ENCODE data around the gene GAS2.

The GAS2 gene

GRCh38 chr11:22733475-22734248, 67.3 kb downstream of the GAS2 start:
- Histone ChIP-seq H3K9ac (ENCODE audit: low read depth, low read length) (no peak overlapping the region), H3K4me3 (ENCODE audit: low read depth, low read length) (no peak overlapping the region), H3K4me1 (ENCODE audit: control insufficient read depth, insufficient read depth, low read length) (no peaks in the 10 kb centered on the region), H3K27me3 (ENCODE audit: control insufficient read depth, insufficient read depth, low read length) (no peaks in the 10 kb centered on the region), H3K36me3 (ENCODE audit: control insufficient read depth, insufficient read depth, low read length) (no peaks in the 10 kb centered on the region), H3K9me3 (ENCODE audit: control insufficient read depth, insufficient read depth, low read length) (no peaks in the 10 kb centered on the region)

- no peak overlapping the region for H3K4me3 ChIP-seq (ENCODE audit: low read depth, low read length)
- no peaks in the 10 kb centered on the region for H3K27me3 ChIP-seq (ENCODE audit: control insufficient read depth, insufficient read depth, low read length)
- no peaks in the 10 kb centered on the region for H3K9me3 ChIP-seq (ENCODE audit: control insufficient read depth, insufficient read depth, low read length)
- no peaks in the 10 kb centered on the region for H3K36me3 ChIP-seq (ENCODE audit: control insufficient read depth, insufficient read depth, low read length)
- H3K9ac ChIP-seq (ENCODE audit: low read depth, low read length): no peak overlapping the region
- no peaks in the 10 kb centered on the region for H3K4me1 ChIP-seq (ENCODE audit: control insufficient read depth, insufficient read depth, low read length)
Observed at GRCh38 chr11:22734628-22735345, 68.4 kb downstream of the GAS2 start.

GRCh38 chr11:22742157-22742613, 75.8 kb downstream of the GAS2 start:
- Histone ChIP-seq H3K27me3 (ENCODE audit: control insufficient read depth, insufficient read depth, low read length) (no peaks in the 10 kb centered on the region), H3K4me3 (ENCODE audit: low read depth, low read length) (no peak overlapping the region), H3K9ac (ENCODE audit: low read depth, low read length) (no peak overlapping the region), H3K4me1 (ENCODE audit: control insufficient read depth, insufficient read depth, low read length) (no peaks in the 10 kb centered on the region), H3K36me3 (ENCODE audit: control insufficient read depth, insufficient read depth, low read length) (no peaks in the 10 kb centered on the region), H3K9me3 (ENCODE audit: control insufficient read depth, insufficient read depth, low read length) (no peaks in the 10 kb centered on the region)

GRCh38 chr11:22749536-22749935, 83.1 kb downstream of the GAS2 start:
- no peaks in the 10 kb centered on the region for H3K4me1 ChIP-seq (ENCODE audit: control insufficient read depth, insufficient read depth, low read length)
- no peaks in the 10 kb centered on the region for H3K27me3 ChIP-seq (ENCODE audit: control insufficient read depth, insufficient read depth, low read length)
- H3K4me3 ChIP-seq (ENCODE audit: low read depth, low read length): no peak overlapping the region
- no peaks in the 10 kb centered on the region for H3K36me3 ChIP-seq (ENCODE audit: control insufficient read depth, insufficient read depth, low read length)
- H3K9ac ChIP-seq (ENCODE audit: low read depth, low read length): no peak overlapping the region
- no peaks in the 10 kb centered on the region for H3K9me3 ChIP-seq (ENCODE audit: control insufficient read depth, insufficient read depth, low read length)

GRCh38 chr11:22752908-22753310, 86.5 kb downstream of the GAS2 start:
- no peak overlapping the region for H3K9ac ChIP-seq (ENCODE audit: low read depth, low read length)
- no peaks in the 10 kb centered on the region for H3K36me3 ChIP-seq (ENCODE audit: control insufficient read depth, insufficient read depth, low read length)
- no peaks in the 10 kb centered on the region for H3K9me3 ChIP-seq (ENCODE audit: control insufficient read depth, insufficient read depth, low read length)
- no peaks in the 10 kb centered on the region for H3K27me3 ChIP-seq (ENCODE audit: control insufficient read depth, insufficient read depth, low read length)
- no peak overlapping the region for H3K4me3 ChIP-seq (ENCODE audit: low read depth, low read length)
- no peaks in the 10 kb centered on the region for H3K4me1 ChIP-seq (ENCODE audit: control insufficient read depth, insufficient read depth, low read length)

- Histone ChIP-seq H3K4me1 (ENCODE audit: control insufficient read depth, insufficient read depth, low read length) (no peaks in the 10 kb centered on the region), H3K27me3 (ENCODE audit: control insufficient read depth, insufficient read depth, low read length) (no peaks in the 10 kb centered on the region), H3K9ac (ENCODE audit: low read depth, low read length) (no peak overlapping the region)
Observed at GRCh38 chr11:22753416-22753815, 87.0 kb downstream of the GAS2 start.

DNA sequence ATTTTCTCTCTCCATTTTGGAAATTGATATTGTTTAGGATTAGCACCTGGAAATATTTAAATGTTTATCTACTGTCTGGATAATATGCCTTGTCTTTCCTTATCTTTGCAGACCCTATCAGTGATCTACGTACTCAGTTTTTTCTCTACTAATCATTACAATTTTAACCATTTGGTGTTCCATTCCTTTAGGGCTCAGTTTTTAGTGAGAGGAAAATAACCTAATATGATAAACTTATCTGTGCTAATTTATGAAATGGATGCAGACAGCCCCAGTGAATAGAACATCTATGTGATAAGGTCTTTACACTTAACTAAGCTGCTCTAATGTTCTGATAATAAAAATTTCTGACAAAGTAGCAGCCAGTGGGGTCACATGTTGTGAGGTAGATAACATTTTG, 94.7 kb downstream of the GAS2 start:
- Histone ChIP-seq H3K4me3 (ENCODE audit: low read depth, low read length) (no peak overlapping the region), H3K9ac (ENCODE audit: low read depth, low read length) (no peak overlapping the region), H3K27me3 (ENCODE audit: control insufficient read depth, insufficient read depth, low read length) (no peaks in the 10 kb centered on the region), H3K9me3 (ENCODE audit: control insufficient read depth, insufficient read depth, low read length) (no peaks in the 10 kb centered on the region), H3K4me1 (ENCODE audit: control insufficient read depth, insufficient read depth, low read length) (no peaks in the 10 kb centered on the region), H3K36me3 (ENCODE audit: control insufficient read depth, insufficient read depth, low read length) (no peaks in the 10 kb centered on the region)

More at GRCh38 chr11:22753416-22753815, 87.0 kb downstream of the GAS2 start:
- Histone ChIP-seq H3K9me3 (ENCODE audit: control insufficient read depth, insufficient read depth, low read length) (no peaks in the 10 kb centered on the region), H3K36me3 (ENCODE audit: control insufficient read depth, insufficient read depth, low read length) (no peaks in the 10 kb centered on the region), H3K4me3 (ENCODE audit: low read depth, low read length) (no peak overlapping the region)

- Histone ChIP-seq H3K27me3 (ENCODE audit: control insufficient read depth, insufficient read depth, low read length) (no peaks in the 10 kb centered on the region), H3K9me3 (ENCODE audit: control insufficient read depth, insufficient read depth, low read length) (no peaks in the 10 kb centered on the region), H3K36me3 (ENCODE audit: control insufficient read depth, insufficient read depth, low read length) (no peaks in the 10 kb centered on the region), H3K4me3 (ENCODE audit: low read depth, low read length) (no peak overlapping the region), H3K9ac (ENCODE audit: low read depth, low read length) (no peak overlapping the region), H3K4me1 (ENCODE audit: control insufficient read depth, insufficient read depth, low read length) (no peaks in the 10 kb centered on the region)
Observed at GRCh38 chr11:22763166-22763565, 96.8 kb downstream of the GAS2 start.

DNA sequence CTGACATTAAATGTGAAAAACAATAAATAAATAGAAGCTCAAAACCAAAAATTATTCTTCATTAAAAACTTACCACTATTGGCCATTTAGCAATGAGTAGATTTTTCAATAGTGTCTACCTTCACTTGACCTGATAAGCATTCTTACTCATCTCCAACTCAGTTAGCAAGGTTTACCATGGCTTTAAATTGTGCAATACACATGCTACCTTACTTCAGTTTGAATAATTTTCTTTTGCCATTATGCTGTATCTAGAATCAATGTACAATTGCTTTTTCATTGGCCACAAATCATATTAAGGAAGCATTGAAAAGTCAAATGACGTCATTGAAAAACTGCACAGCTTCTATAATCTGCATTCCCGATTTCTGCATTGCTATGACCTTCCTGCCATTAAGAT, 98.3 kb downstream of the GAS2 start:
- no peaks in the 10 kb centered on the region for H3K27me3 ChIP-seq (ENCODE audit: control insufficient read depth, insufficient read depth, low read length)
- H3K9me3 ChIP-seq (ENCODE audit: control insufficient read depth, insufficient read depth, low read length): no peaks in the 10 kb centered on the region
- H3K4me3 ChIP-seq (ENCODE audit: low read depth, low read length): no peak overlapping the region
- no peak overlapping the region for H3K9ac ChIP-seq (ENCODE audit: low read depth, low read length)
- no peaks in the 10 kb centered on the region for H3K4me1 ChIP-seq (ENCODE audit: control insufficient read depth, insufficient read depth, low read length)
- H3K36me3 ChIP-seq (ENCODE audit: control insufficient read depth, insufficient read depth, low read length): no peaks in the 10 kb centered on the region

GRCh38 chr11:22768281-22768680, 101.9 kb downstream of the GAS2 start:
- no peaks in the 10 kb centered on the region for H3K27me3 ChIP-seq (ENCODE audit: control insufficient read depth, insufficient read depth, low read length)
- no peak overlapping the region for H3K4me3 ChIP-seq (ENCODE audit: low read depth, low read length)
- H3K36me3 ChIP-seq (ENCODE audit: control insufficient read depth, insufficient read depth, low read length): no peaks in the 10 kb centered on the region
- H3K9ac ChIP-seq (ENCODE audit: low read depth, low read length): no peak overlapping the region
- no peaks in the 10 kb centered on the region for H3K4me1 ChIP-seq (ENCODE audit: control insufficient read depth, insufficient read depth, low read length)
- H3K9me3 ChIP-seq (ENCODE audit: control insufficient read depth, insufficient read depth, low read length): no peaks in the 10 kb centered on the region

DNA sequence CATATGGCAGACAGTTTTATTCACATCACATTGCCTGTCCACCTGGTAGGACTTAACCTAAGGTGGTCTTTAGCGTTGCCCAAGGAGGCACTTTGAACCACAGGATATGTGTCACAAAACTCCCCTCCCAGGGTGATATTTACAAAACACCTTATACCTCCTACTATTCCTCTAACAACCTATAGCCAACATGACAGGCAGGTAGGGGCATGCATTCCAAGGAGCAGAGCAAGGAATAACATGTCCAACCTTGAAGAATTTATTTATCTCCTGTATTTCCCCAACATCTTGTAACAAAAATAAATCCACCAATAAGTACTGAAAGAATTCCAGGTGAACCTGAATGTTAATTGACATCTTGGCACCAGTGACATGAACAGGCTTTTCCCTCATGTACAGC, 102.7 kb downstream of the GAS2 start:
- H3K4me3 ChIP-seq (ENCODE audit: low read depth, low read length): no peak overlapping the region
- H3K9me3 ChIP-seq (ENCODE audit: control insufficient read depth, insufficient read depth, low read length): no peaks in the 10 kb centered on the region
- H3K4me1 ChIP-seq (ENCODE audit: control insufficient read depth, insufficient read depth, low read length): no peaks in the 10 kb centered on the region
- H3K36me3 ChIP-seq (ENCODE audit: control insufficient read depth, insufficient read depth, low read length): no peaks in the 10 kb centered on the region
- no peaks in the 10 kb centered on the region for H3K27me3 ChIP-seq (ENCODE audit: control insufficient read depth, insufficient read depth, low read length)
- no peak overlapping the region for H3K9ac ChIP-seq (ENCODE audit: low read depth, low read length)

DNA sequence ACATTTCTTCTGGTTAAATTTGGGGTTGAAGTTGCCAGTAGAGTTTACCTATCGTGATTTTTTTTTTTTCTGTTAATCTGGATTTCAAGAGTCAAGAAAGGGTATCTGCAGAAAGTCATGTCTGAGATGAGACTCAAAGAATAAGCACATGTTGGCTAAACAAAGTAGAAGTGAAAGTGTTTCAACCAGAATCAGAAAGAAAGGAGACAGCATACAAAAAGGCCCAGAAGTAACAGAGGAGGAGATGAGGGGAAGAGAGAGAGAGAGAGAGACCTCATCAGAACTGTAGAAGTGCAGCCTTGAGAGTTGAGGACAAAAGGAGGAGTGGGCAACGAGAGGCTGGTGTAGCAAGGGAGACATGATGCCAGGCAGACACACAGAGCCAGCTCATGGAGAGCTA, 108.3 kb downstream of the GAS2 start:
- H3K36me3 ChIP-seq (ENCODE audit: control insufficient read depth, insufficient read depth, low read length): no peaks in the 10 kb centered on the region
- no peak overlapping the region for H3K4me3 ChIP-seq (ENCODE audit: low read depth, low read length)
- H3K9ac ChIP-seq (ENCODE audit: low read depth, low read length): no peak overlapping the region
- no peaks in the 10 kb centered on the region for H3K4me1 ChIP-seq (ENCODE audit: control insufficient read depth, insufficient read depth, low read length)
- no peaks in the 10 kb centered on the region for H3K9me3 ChIP-seq (ENCODE audit: control insufficient read depth, insufficient read depth, low read length)
- H3K27me3 ChIP-seq (ENCODE audit: control insufficient read depth, insufficient read depth, low read length): no peaks in the 10 kb centered on the region
